GM19397 (cell line): Measurements from ENCODE around the gene FNDC11.
A peak's percentile ranks its signal among the peaks of the same experiment; 100 is the strongest.
"Not testable (repeated sequence)": the region's sequence is repeated elsewhere in the genome, so short reads cannot be mapped to it uniquely, and the experiment has no call there.

Experiments
- ATAC-seq: cut with Tn5 transposase; IDR thresholded peaks from one replicate; pipeline ENCODE4 v1.9.1; 2021; ENCODE audit warnings: mild to moderate bottlenecking, moderate library complexity; ENCODE audit not compliant: unreplicated experiment

Gene FNDC11, protein sequence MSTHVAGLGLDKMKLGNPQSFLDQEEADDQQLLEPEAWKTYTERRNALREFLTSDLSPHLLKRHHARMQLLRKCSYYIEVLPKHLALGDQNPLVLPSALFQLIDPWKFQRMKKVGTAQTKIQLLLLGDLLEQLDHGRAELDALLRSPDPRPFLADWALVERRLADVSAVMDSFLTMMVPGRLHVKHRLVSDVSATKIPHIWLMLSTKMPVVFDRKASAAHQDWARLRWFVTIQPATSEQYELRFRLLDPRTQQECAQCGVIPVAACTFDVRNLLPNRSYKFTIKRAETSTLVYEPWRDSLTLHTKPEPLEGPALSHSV

DNA sequence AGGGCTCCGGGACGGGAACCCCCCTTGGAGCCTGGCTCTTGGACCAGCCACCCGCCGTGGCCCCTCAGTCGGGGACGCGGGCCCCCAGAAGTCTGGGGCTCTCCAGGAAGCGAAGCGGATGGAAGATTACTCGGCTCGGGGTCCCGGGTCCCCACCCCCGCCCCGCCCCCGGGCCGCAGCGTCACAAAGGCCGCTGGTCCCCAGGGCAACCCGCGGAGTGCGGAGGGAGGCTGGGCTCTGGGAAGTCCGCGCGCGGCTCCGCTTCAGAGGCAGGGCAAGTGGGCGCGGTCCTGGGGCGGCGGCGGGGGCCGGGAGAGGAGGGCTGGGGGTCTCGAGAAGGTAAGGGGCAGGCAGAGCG, at the start of gene FNDC11:
Gene FNDC11, plus strand, starts transcription at position 227 of the 358 bp plus-strand sequence. CDS start 1,505 bp downstream, outside the sequence.
- ATAC-seq, result peak; percentile 22

DNA sequence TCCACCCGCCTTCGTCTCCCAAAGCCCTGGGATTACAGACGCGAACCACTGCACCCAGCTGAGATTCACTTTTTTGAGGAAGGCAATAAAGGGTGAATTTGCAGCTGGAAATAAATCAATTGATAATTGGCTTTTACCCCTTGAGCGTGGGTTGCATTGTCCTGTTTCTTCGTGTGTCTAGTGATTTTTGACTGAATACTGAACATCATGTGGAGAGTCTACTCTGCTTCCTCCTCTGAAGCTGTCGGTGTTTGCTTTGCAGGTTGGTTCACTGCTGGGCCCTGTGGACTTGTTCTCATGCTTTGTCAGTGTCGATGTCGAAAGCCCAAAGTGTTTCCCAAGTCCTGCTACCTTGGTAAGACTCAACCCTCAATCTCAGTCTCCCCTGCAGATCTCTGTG, 49.3 kb upstream of the FNDC11 start:
- ATAC-seq, result no peak

DNA sequence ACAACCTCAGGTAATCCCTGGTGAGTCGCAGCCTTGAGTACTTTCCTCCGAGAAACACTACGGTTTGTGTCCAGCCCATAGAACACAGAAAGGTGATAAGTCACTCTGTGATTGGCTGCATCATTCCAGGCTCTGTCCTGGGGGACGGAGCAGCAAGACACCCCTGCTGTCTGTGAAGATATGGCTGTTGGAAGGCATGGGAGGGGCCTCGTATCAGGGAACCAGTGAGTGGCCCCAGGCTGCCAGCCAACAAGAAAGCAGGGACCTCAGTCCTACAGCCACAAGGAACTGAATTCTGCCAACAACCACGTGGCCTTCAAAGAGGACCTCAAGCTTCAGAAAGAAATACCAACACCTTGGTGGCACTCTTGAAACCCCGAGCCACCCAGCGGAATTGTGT, 48.7 kb upstream of the FNDC11 start:
- ATAC-seq, result no peak

DNA sequence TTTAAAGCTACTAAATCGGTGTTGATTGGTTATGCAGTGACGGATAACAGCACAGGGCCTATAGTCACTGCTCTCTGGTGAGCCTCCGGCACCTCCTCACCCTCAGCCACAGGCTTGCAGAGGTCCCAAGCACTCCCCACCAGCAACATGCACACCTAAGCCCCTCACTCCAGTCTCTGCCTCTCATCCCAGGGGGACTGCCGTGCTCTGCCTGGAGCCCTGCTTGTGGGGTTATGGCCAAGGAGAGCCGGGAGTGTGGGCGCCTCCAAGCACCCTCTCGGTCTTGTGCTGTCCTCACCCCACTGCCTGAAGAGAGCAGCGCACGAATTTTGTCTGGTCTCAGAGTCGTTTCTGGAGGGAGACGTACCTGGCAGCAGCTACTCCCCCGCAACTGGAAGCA, 48.2 kb upstream of the FNDC11 start:
- ATAC-seq, result no peak

DNA sequence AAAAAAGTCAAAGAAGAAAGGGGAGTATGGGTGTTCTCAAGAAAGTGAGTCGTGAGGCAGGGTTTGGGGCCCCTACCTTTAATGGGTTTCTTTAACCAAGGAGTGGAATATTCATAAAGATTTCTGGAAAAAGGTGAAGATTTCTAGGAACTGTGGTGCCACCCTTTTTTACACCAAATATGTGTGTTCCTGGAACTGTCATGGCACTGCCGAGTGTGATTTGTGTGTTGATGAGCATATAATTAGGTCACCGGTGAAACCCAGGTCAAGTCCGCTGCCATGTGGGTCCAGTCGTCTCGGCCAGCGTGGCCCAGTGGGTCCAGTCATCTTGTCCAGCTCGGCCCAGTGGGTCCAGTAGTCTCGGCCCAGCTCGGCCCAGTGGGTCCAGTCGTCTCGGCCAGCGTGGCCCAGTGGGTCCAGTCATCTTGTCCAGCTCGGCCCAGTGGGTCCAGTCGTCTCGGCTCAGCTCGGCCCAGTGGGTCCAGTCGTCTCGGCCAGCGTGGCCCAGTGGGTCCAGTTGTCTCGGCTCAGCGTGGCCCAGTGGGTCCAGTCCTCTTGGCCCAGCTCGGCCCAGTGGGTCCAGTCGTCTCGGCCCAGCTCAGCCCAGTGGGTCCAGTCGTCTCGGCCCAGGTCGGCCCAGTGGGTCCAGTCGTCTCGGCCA, 46.7 kb upstream of the FNDC11 start:
- ATAC-seq, result no peak

DNA sequence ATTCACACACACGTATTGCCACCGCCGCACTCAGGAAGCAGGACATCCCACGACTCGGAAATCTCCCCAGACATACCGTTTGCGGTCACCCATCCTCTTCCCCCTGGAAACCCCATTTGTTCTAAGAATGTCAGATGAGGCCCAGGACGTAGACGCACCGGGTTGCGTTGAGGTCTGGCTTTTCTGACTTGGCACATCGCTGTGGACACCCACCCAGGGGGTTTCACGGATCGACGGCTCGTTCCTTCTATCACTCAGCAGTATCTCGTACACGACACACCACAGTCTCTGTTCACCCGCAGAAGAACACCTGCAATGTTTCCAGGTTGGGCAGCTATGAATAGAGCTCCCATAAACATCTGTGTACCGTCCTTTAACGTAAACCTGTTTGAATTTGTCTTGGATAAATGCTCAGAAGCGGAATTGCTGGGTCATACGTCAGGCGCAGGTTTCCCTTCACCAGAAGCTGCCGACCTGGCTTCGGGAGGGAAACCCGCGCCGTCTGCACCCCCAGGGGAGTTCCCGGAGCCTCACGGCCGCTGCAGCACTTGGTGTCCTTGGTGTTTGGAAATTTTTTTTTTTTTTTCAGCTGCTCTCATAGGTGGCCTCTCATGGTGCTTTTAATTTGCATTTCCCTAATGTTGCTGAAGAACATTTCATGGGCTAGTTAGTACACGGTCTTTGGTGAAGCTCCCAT, 45.7 kb upstream of the FNDC11 start:
- no peak for ATAC-seq

DNA sequence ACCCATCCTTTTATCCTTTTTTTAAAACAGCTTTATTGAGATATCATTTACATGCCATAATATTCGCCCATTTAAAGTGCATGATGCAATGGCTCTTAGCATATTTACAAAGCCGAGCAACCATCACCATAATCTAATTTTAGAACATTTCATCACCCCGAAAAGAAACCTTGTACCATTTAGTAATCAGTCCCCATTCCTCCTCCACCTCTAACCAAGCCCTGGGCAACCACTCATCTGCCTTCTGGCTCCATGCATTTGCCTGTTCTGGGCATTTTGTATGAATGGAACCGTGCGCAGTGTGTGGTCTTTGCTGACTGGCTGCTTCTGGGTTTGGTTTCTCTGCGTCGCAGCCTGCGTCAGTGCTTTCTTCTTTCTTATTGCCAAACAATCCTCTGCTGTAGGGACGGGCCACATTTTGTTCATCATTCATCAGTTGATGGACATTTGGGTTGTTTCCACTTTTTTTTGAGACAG, 44.8 kb upstream of the FNDC11 start:
- ATAC-seq, result no peak

DNA sequence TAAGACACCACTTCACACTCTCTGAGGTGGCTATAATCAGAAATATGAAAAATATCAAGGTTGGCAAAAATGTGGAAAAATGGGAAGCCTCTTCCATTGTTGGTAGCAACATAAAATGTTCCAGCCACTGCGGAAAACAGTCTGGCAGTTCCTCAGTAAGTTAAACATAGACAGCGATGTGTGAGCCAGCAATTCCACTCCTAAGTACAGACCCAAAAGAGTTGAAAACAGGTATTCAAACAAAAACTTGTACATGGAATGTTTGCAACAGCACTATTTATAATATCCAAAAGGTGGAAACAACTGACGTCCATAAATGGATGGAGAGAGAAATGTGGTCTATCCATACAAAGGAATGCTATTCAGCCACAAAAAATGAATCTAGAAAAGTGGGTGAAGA, 40.8 kb upstream of the FNDC11 start:
- ATAC-seq, result no peak

DNA sequence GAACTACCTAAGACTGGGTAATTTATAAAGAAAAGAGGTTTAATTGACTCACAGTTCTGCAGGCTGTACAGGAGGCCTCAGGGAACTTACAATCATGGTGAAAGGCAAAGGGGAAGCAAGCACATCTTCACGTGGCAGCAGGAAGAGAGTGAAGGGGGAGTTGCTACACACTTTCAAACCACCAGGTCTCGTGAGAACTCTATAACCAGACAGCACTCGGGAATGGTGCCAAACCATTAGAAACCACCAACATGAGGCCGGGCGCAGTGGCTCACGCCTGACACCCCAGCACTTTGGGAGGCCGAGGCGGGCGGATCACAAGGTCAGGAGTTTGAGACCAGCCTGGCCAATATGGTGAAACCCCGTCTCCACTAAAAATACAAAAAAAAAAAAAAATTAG, 39.4 kb upstream of the FNDC11 start:
- not testable (repeated sequence) for ATAC-seq

DNA sequence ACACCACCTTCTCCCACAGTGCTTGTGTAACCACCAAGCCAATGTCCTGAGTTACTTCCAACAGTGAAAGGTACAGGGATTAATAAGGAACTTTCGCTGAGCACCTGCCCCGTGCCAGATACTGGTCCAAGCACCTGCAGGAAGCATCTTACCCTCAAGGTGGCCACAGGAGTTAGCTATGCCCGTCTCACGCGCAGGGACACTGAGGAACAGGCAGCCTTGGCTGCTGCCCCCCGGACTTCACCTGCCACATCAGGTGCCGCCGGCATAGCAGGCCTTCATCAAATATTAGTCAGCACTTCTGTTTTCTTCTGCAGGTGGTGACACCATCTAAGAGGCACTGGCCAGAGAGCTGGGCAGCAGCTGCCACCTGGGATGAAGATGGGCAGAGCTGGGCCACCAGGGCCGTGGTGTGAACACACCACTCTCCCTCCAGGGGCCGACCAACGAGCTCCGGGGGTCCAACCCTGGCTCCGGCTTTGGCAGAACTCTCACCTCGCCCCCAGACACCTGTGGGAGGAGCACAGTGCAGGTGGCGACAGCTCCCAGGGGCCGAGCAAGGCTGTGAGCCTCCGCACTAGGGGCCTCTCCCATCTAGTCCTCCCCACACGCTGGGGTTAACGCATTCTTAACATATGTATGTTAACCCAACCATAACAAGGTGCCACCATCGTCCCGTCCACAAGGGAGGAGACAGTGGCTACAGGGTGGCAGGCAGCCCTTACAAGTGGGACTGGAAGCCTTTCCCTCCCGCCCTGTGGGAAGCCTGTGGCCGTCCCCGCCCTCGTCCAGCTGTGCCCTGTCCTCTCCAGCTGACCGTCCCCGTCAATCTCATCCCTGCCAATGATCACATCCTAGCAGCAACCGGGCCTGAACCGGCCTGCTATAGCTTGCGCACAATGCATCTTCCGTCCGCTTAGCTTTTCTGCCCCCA, 36.3 kb upstream of the FNDC11 start:
- ATAC-seq, result no peak

DNA sequence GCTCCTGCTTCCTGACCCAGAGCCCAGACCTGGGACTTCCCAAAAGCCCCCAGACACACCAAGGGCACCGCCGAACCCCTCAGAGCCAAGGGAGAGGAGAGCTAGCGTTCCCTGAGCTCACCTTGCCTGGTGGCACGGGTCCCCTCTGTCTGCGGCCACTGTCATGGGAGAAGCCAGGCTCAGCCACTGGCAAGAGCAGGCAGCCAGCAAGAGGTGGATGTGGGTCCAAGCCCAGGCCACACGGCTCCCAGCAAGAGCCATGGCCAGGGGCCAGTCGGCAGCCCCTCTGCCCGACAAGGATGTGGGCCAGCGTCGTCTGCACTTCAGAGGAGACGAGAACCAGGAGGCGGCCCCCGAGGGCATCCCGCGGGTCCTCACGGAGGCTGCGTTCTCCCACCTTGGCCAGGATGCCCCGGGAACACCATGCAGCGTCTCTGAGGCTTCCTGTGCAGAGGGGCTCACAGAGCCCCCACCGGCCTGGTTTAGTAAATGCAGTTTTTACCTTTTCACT, 35.6 kb upstream of the FNDC11 start:
- no peak for ATAC-seq

DNA sequence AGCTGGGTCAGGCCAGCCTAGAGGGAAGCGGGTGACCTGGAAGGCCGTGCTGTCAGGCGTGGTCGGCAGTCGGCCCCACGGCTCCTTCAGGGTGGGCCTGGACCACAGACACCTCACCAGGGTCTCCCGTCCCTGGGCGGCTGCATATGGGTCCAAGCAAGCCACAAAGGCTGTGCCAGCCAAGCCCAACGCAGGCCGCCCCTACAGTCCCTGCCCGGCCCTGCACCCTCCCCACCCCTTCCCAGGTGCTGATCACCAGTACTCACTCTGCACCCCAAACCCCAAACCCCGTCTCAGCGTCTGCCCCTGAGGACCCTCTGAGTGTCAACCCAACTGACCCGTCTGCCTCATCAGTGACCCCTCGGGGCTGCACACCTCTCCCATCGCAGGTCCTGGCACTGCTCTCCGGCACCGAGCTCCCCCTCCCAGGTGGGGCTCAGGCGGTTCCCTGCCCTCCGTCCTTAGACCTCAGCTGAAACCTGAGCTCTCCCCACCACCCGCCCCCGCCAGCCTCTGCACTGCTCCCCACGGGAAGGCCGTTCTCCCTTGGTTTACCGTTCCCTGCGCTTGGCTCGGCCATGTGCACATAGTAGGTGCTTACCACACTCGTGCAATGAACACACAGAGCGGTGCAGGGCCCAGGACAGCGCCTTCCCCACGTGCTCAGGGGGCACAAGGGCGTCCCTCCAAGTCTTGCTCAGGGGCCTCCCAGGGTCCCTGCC, 34.9 kb upstream of the FNDC11 start:
- ATAC-seq, result no peak

DNA sequence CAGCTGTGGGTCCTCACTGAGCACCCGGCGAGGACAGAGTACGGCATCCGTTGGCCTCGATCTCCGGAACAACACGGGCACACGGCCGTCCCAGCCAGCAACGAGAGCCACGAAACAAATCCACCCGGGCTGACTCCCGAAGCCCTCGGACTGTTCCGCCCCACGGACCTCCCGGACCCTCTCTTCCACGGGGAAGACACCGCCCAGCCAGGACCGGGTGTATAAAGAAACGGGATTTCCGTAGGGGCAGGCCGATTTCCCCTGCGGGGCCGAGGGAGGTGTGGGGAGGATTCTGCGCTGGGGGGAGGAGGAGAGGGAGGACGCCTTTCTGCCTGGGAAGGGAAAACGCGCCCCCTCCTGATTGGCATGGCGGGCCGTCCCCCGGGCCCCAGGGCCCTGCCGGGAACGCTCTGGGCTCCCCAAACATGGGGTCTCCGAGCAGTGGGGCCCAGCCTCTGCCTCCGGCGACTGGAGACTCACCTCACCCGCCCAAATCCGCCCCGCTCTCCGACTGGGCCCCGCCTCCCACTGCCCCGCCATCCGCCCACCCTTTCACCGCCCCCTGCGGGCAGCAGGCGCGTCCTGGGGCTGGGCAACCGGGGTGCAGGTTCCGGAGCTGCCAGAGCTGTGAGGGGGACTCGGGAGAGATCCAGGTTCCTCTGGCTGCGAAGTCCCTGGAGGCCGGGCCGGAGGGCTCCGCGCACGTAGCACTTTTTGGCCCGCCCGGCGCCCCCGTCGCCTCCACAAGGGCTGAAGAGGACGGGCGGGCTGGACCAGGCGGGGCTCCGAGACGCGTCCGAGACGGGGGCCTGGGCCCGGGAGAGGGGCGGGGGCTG, 34.1 kb upstream of the FNDC11 start:
- peak; percentile 37 for ATAC-seq

DNA sequence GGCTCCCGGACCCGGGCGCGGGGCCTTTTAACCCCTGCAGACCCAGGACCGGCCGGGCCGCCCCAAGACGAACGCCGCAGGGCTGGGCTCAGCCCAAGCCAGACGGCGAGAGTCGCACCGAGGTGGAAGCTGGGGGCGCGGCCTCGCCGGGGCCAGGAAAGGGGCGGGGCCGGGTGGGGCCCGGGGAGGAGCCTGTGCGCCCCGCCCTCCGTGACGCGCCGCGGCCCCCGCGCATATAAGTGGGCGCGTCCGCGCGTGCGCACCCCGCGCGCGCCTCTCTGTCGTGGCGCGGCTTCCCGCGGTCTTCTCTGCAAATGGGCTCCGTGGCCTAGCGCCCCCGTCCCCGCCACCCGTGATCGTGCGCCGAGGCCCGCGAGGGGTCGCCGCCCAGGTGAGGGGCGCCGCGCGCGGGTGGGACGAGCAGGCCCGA, 33.4 kb upstream of the FNDC11 start, which contains the start of gene PPDPF:
Gene PPDPF, plus strand, starts transcription at position 262 of the 430 bp plus-strand sequence. CDS start 544 bp downstream, outside the sequence.
- ATAC-seq, result peak; percentile 74

DNA sequence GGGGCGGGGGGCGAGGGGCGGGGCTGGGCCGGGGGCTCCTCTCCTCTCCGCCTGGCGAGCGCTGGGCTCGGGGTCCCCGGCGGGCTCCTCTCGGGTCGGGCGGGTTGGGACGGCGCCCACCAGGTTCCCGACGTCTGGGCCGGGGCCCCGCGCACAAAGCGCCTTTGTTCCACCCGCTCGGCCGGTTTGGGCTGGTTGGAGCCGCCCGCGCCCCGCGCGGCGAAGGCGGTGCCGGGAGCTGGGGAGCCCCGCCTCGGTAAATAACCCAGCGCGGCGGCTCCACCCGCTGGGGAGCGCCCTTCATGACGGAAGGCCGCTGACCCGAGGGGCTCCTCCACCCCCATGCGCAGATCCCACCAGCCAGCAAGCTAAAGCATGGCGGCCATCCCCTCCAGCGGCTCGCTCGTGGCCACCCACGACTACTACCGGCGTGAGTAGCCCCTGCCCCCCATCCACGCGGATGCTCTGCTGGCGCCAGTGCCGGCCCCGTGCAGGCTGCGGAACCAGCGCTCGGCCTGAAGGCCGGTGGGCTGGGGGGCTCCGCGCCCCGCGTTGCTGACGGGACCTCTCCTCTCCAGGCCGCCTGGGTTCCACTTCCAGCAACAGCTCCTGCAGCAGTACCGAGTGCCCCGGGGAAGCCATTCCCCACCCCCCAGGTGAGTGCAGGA, 32.9 kb upstream of the FNDC11 start:
- ATAC-seq, result peak; percentile 43

DNA sequence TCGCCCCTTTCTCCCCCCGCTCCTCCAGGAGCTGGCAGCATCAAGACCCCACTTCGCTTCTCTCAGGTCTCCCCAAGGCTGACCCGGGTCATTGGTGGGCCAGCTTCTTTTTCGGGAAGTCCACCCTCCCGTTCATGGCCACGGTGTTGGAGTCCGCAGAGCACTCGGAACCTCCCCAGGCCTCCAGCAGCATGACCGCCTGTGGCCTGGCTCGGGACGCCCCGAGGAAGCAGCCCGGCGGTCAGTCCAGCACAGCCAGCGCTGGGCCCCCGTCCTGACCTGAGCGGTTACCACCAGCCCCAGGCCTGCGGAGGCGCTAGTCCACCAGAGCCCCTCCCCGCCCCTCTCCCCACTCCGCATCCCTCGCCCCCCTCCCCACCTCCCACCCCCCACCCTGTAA, 32.4 kb upstream of the FNDC11 start:
- ATAC-seq, result no peak

DNA sequence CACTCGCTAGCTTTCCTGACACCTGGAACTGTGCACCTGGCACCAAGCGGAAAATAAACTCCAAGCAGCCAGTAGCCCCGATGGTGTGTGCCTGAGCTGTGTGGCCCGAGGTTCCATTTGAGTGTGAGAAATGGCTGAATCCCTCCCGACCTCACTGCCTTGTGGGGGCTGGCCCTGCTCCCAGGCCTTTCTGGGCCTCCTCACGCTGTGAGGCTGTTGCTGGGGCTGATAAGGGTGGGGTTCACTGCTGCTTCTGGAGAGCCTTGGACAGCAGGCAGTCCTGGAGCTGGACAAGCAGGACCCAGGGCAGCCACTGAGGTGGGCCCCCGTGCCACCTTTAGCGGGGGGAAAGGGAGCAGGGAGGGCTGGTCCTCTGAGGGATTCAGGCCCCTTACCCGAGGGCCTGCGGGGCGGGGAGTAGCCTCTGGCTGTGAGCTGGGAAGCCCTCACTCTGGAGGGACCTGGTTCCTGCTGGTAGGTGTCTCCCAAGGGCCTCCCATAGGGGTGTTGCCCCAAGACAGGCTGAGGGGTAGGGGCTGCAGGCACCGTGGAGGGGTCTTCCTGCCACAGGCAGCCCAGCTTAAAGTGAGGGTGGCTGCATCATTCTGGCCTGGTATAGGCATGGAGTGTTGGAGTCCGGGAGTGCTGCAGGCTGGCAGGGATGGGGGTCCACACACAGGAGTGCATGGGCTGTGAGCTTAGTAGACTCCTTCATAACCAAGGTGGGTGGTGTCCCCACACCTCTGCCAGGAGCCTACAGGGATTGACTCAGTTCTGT, 31.7 kb upstream of the FNDC11 start:
- no peak for ATAC-seq
